ENCODE data around the gene ASTN1.

ASTN1 gene

DNA sequence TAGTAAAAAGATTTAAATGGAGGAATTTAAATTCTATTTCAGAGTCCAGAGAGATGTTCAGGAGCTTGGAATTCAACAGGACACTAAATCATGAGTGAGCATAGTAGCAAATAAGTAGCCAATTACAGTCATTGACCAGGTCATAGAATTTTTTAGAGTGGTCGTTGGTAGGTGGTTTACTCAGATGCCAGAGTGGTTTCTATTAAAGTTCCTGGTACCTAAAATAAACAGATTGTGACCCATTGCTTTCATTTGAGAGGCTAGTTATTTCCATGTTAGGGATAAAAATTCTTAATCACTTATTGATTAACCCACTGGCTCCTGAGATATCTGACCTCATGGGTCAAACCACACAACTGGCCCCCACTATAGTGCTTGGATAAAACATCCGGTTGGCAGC lies 201.3 kb downstream of the ASTN1 start:
- in situ Hi-C loops (cut with HindIII; ENCODE audit: low pct_ligation_motif_present, low pct_unique_long_range_greater_than_20kb, low sequenced_read_pairs), result no loop called here
- DNase-seq, result no peak

DNA sequence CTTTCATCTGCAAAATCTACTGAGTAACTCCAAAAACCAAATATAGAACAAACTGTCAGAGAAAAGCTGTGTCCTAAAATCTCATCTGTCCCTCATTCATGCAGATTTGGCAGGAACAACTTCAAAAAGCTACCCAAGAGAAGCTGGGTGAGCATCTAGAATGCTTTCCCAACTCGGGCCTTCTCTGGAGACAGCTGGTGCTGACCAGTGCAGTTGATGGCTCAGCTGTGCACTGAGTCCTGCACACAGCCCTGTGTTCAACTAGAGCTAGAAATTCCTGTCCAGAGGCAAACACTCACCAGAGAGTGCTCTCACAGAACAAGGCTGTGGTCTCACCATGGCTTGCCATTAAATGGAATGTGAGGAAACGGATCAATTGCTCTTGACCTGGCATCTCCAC lies 202.8 kb downstream of the ASTN1 start:
- in situ Hi-C loops (cut with HindIII; ENCODE audit: low pct_ligation_motif_present, low pct_unique_long_range_greater_than_20kb, low sequenced_read_pairs), result no loop called here
- DNase-seq, result no peak

GRCh38 chr1:176959191-176959820 lies 205.2 kb downstream of the ASTN1 start:
- in situ Hi-C loops (cut with HindIII; ENCODE audit: low pct_ligation_motif_present, low pct_unique_long_range_greater_than_20kb, low sequenced_read_pairs), result no loop called here
- DNase-seq, result no peak

GRCh38 chr1:176957603-176958002 lies 206.9 kb downstream of the ASTN1 start:
- DNase-seq, result no peak
- in situ Hi-C loops (cut with HindIII; ENCODE audit: low pct_ligation_motif_present, low pct_unique_long_range_greater_than_20kb, low sequenced_read_pairs), result no loop called here

GRCh38 chr1:176954242-176954641 lies 210.3 kb downstream of the ASTN1 start:
- in situ Hi-C loops (cut with HindIII; ENCODE audit: low pct_ligation_motif_present, low pct_unique_long_range_greater_than_20kb, low sequenced_read_pairs), result no loop called here
- peak; percentile 3 for DNase-seq

GRCh38 chr1:176950736-176951324 lies 213.7 kb downstream of the ASTN1 start:
- in situ Hi-C loops (cut with HindIII; ENCODE audit: low pct_ligation_motif_present, low pct_unique_long_range_greater_than_20kb, low sequenced_read_pairs), result no loop called here
- DNase-seq, result no peak

DNA sequence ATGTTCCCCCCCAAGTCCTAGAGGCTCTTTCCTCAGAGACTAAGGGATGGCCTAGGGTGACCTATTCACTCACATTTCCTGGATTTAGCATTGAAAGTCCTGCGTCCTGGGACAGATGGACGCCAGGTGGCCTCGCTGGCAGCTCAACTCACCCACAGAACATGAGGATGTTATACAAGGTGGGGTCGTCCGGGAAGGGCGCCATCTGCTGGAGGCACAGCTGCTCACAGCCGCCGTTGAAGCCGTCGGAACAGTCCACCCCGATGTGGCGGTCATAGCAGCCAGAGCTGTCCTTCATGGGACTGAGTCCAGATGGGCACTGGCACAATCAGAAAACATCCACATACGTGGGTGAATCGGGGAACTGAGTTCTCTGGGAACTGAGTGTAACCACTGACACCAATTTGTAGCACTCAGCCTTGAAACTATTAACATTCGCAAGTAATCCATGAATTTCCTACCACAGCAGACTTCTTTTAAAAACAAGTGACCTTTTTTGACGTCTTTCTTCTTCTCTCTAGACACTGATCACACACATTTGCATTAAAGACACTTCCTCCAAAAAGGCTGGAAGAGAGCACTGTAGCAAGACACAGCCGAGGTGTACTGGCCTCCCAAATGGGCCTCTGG lies 215.4 kb downstream of the ASTN1 start:
- DNase-seq, result peak; percentile 66
- in situ Hi-C loops (cut with HindIII; ENCODE audit: low pct_ligation_motif_present, low pct_unique_long_range_greater_than_20kb, low sequenced_read_pairs), result no loop called here

DNA sequence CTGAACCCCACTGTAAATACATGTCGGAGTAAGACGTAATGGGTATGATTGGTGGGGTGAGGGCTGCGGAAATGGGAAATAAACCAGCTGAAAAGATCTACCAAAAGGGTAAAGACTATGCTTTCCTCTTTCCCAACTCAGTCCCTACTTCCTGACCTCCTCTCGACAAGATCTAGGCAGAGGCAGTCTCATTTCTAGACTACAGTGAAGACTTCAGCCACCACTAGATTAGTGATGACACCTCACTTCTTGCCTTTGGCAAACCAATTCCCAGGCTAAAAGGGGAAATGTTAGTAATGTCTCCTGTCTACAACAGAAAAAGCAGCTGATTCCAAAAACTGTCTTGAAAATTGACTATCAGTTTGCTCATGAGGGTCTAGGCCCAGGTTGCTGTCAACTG lies 219.9 kb downstream of the ASTN1 start:
- no peak for DNase-seq
- in situ Hi-C loops (cut with HindIII; ENCODE audit: low pct_ligation_motif_present, low pct_unique_long_range_greater_than_20kb, low sequenced_read_pairs), result no loop called here

DNA sequence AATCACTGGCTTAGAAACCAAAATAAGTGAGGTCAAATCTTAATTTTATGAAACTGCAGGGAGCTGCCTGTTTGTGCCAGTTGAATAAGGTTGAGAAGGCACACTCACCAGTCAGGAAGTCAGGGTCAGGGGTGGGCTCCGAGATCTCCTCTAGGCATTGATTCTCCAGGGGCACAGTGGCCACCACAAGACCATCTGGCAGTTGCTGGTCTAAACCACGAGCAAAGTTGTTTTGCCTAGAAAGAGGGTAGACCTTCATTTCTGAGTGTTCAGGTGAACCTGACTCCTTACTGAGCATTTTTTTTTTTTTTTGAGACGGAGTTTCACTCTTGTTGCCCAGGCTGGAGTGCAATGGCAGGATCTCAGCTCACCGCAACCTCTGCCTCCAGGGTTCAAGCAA lies 220.7 kb downstream of the ASTN1 start:
- no peak for DNase-seq
- in situ Hi-C loops (cut with HindIII; ENCODE audit: low pct_ligation_motif_present, low pct_unique_long_range_greater_than_20kb, low sequenced_read_pairs), result no loop called here

GRCh38 chr1:176942346-176942745 lies 222.2 kb downstream of the ASTN1 start:
- in situ Hi-C loops (cut with HindIII; ENCODE audit: low pct_ligation_motif_present, low pct_unique_long_range_greater_than_20kb, low sequenced_read_pairs), result no loop called here
- DNase-seq, result no peak

DNA sequence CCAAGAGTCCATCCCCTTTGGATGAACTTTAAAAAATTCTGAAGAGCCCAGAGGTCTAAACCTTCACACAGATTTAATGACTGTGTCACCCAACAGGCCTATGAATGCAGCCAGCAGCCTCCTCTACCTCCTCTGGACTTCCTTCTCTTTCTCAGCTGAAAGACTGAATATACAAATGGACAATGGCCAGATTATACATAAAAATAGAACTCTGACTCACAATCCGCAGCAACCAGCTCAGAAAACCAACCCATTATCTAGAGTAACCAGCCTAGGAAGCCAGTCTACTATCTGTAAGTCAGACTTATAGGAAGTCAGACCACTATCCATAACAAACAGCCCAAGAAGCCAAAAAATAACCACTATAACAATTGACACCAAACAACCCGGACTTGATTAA lies 224.5 kb downstream of the ASTN1 start:
- DNase-seq, result no peak
- in situ Hi-C loops (cut with HindIII; ENCODE audit: low pct_ligation_motif_present, low pct_unique_long_range_greater_than_20kb, low sequenced_read_pairs), result no loop called here

DNA sequence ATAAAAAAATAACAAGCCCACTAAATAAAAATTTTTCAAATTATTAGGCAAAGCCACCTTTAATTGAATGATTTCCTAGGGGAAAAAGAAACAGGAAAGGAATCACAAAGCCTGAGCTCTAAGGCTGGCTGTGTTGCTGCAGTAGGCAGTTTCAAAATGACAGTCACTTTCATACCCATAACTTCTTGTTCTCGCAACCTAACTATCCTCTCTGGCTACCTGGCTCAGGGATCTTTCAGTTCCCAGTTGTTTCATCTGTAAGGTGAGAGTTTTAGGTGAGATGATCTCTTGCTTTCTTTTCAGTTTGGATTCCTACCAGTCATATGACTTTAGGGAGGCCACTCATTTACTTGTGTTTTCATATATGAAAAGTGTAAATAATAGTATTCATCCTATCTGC lies 226.1 kb downstream of the ASTN1 start:
- DNase-seq, result no peak
- in situ Hi-C loops (cut with HindIII; ENCODE audit: low pct_ligation_motif_present, low pct_unique_long_range_greater_than_20kb, low sequenced_read_pairs), result no loop called here

GRCh38 chr1:176934370-176934769 lies 230.1 kb downstream of the ASTN1 start:
- no peak for DNase-seq
- in situ Hi-C loops (cut with HindIII; ENCODE audit: low pct_ligation_motif_present, low pct_unique_long_range_greater_than_20kb, low sequenced_read_pairs), result no loop called here

GRCh38 chr1:176932114-176933104 lies 232.1 kb downstream of the ASTN1 start:
- DNase-seq, result no peak
- in situ Hi-C loops (cut with HindIII; ENCODE audit: low pct_ligation_motif_present, low pct_unique_long_range_greater_than_20kb, low sequenced_read_pairs), result no loop called here

DNA sequence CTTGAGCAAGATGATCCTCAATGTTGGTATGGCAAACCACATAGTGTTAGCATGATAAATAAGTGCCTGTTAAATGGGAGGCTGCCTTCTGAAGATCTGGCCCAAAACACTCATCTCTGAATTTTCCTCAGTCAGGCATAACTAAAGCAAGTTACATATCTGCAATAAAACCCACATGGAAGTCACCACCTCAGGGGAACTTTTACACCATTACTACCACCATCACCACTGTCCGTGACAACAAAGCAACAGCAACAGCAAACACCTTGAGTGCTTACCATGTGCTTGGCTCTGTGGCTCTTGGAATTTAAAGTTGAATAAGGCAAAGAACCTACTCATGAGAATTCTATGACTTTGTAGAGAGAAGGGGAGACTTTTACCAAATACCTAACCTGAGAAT lies 233.0 kb downstream of the ASTN1 start:
- in situ Hi-C loops (cut with HindIII; ENCODE audit: low pct_ligation_motif_present, low pct_unique_long_range_greater_than_20kb, low sequenced_read_pairs), result no loop called here
- no peak for DNase-seq

GRCh38 chr1:176926330-176927086 lies 238.0 kb downstream of the ASTN1 start:
- in situ Hi-C loops (cut with HindIII; ENCODE audit: low pct_ligation_motif_present, low pct_unique_long_range_greater_than_20kb, low sequenced_read_pairs), result no loop called here
- DNase-seq, result no peak

DNA sequence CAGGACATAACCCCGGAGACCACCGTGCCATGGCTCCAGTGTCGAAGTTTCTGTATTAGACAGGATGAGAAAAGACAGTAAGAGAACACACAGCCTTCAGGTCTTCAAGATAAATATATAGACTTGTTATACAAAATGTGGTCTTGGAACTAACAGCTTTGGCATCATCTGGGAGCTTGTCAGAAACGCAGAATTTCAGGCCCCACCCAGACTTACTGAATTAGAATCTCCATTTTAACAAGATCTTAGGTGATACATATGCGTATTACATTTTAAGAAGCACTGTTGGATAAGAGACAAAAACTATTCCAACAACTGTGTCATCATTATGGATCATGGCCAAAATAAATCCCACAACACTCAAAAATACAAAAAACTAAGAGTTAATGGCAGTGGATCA lies 239.3 kb downstream of the ASTN1 start:
- in situ Hi-C loops (cut with HindIII; ENCODE audit: low pct_ligation_motif_present, low pct_unique_long_range_greater_than_20kb, low sequenced_read_pairs), result no loop called here
- no peak for DNase-seq

GRCh38 chr1:176923283-176923682 lies 241.2 kb downstream of the ASTN1 start:
- DNase-seq, result no peak
- in situ Hi-C loops (cut with HindIII; ENCODE audit: low pct_ligation_motif_present, low pct_unique_long_range_greater_than_20kb, low sequenced_read_pairs), result loop anchor here (25.0 kb wide), 1 partner anchor 264 kb away; no protein-coding TSS in a partner anchor
